Right forelimb (tissue), 1 donor: ENCODE data around the gene PRKAB1.

Experiments
- DNase-seq: peaks from one replicate; pipeline ENCODE4 v3.0.0-alpha.2; 2018

The PRKAB1 gene

DNA sequence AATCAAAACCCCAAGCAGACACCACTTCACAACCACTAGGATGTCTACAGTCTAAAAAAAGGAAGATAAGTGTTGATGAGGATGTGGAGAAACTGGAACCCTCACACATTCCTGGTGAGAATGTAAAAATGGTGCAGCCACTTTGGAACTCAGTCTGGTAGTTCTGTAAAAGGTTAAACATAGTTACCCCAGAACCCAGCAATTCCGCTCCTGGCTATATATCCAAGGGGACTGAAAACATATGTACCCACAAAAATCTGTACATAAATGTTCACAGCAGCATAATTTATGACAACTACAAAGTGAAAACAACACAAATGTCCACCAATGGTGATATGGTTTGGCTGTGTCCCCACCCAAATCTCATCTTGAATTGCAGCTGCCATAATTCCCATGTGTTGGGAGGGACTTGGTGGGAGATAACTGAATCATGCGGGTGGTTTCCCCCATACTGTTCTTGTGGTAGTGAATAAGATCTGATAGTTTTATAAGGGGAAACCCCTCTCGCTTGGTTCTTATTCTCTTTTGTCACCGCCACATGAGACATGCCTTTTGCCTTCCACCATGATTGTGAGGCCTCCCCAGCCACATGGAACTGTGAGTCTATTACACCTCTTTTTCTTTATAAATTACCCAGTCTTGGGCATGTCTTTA is 46.8 kb downstream of the PRKAB1 start:
- DNase-seq, result no peak

DNA sequence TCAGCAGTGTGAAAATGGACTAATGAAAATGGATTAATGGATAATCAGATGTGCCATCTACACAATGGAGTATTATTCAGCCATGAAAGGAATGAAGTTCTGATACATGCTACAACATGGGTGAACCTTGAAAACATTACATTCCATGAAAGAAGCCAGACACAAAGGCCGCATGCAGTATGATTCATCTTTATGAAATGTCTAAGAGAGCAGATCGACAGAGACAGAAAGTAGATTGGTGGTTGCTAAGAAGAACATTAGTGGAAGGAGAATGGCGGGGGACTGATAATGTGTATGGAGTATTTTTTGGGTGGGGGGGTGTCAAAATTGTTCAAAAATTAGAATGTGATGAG is 47.3 kb downstream of the PRKAB1 start:
- no peak for DNase-seq

DNA sequence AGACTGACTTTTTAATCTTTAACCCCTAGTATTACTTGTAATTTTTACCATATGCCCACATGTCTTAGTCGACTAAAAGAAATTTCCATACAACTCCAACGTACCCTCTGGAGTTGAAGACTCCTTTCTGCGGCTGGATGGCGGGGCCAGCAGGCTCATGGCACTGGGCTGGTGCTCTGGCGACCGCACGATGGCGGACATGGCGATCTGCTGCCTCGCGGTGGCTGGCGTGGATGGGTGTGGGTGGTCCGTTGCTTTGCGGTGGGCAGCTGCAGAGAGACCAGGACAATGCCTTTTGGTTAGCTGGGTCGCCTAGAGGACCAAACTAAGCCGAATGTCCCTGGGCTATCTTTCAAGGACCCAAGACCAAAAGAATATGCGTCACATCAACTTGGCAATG is 50.2 kb downstream of the PRKAB1 start:
- DNase-seq, result no peak

DNA sequence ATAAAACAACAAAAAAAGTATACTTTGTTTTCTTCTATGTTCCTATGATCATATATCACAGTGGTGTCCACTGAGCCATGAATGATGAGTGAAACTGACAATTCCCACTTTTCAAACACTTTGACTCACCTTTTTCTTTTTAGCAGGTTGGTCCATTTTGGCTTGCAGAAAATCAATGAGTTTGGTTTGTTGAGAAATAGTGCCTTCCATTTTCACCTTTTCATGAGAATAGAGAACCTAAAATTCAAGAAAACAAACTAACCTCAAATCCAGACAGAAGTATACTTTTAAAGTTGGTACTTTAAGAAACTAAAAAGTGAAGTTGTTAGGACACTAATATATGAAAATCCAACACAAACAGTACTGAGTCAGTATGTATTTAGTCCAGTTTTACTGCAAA is 52.4 kb downstream of the PRKAB1 start:
- no peak for DNase-seq

DNA sequence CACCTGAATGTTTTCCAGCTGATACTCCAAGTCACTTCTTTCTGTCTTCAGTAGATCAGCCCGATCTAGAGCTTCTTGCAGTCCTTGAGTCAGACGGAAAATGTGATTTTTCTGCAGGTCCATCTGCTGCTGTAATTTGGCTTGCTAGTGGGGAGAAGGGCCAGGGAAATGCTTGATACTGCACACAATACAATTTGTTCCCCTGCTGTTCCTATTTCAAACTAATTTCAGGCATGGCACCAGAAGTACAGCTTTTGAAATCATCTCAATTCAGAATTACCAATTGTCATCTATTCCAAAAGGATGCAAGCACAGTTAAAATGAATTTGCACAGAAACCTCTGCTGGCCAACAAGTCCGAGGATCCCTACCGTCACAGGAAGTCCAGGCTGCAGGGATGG is 53.4 kb downstream of the PRKAB1 start:
- no peak for DNase-seq

DNA sequence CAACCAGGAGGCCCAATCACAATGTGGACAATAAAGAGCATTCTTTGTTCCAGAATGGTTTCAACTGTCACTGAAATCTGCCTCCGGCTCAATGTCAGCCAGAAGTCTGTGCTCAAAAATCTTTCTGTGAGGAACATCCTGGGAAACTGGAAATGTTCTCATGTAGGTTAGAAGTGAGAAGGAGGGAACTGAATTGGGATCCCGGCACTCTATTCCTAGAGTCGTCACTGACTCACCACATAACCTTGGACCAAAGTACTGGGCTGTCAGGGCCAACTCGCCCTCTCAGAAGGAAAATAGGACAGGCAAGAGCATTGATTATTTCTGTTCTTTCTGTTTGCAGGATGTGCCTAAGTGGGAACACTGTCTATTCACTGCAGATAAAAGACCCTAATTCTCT is 57.6 kb downstream of the PRKAB1 start:
- DNase-seq, result no peak

DNA sequence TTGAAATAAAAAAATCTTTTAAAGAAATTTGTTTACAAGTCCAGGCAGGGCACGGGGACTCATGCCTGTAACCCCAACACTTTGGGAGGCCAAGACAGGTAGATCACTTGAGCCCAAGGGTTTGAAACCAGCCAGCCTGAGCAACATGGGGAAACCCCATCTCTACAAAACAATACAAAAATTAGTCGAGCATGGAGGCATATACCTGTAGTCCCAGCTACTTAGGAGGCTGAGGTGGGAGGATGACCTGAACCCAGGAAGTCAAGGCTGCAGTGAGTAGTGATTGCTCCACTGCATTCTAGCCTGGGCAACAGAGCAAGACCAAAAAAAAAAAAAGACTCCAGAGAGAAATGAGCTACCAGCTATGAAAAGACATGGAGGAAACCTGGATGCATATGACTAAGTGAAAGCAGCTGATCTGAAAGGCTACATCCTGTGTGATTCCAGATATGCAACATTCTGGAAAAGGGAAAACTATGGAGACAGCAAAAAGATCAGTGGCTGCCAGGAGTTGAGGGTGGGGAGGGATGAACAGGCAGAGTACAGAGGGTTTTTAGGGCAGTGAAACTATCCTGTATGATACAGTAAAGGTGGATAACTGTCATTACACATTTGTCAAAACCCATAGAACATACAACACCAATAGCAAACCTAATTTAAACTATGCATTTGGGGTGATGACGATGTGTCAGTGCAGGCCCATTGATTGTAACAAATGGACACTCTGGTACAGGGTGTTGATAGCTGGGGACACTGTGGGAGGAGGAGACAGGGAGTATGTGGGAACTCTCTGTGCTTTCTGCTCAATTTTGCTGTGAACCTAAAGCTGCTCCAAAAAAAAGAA is 59.9 kb downstream of the PRKAB1 start:
- DNase-seq, result no peak

DNA sequence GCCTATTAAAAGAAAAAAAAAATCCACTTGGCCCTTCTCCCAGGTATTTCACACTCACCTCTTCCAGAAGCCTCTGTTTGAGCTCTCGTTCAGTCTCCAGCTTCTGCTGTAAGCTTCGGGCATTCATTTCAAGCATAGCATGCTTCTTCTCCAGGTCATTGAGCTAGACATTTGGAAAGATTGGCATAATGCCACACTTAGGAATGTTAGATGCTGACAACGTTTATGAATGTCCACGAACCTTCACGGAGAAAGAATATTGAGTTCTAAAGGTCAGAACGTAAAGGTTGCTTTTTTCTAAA is 60.5 kb downstream of the PRKAB1 start:
- no peak for DNase-seq

DNA sequence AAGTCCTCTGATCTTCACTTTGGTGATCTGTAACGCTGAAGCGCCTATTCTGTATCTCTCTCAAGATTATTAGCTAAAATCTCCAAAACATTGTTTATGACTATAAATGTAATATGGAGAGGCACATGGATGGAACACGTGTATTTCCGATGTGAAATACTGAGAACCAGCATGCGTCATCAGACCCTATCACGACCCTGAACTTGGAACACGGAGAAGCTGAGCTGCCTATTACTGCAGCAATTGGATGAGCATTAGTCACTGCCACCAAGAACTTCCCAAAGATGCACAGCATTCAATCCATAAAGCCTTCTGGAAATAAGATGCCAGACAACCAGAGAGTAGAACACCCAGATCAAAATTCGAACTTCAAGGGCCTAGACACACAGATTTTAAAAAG is 61.9 kb downstream of the PRKAB1 start:
- no peak for DNase-seq

DNA sequence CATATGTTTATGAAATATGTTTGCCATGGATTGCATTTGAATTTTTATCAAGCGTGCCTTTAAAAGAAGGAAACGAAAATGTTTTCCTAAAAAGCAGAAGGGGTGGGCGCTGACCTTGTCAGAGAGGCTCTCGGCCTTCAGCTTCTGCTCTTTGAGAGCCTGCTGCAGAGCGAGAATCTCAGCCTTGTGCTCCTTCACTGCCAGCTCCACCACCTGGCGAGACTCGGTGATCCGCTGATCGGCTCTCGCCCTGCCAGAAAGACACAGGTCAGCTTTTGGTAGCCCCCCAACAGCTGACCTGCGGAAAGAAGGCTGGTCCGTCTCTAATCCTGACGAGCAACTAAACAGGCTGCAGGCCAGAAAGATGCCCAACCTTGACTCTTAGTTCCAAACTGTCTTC is 62.4 kb downstream of the PRKAB1 start:
- no peak for DNase-seq
